Chondrocyte (in vitro differentiated cells): ENCODE measurements around the gene PHYKPL. TPM values are rescaled to one million over a fixed set of nuclear protein-coding genes. Genes with fewer than 3 reads are reported as not detected.

Source experiments
- DNase-seq: peaks from one replicate; pipeline ENCODE4 v3.0.0; 2021; ENCODE audit warnings: mixed read lengths, low spot score
- H3K27ac Mint-ChIP-seq: one replicate; pipeline ENCODE4 v1.8.0; 2021; ENCODE audit warnings: mild to moderate bottlenecking, moderate library complexity, mixed read lengths; ENCODE audit not compliant: unreplicated experiment
- H3K27me3 Mint-ChIP-seq: 2 replicates; pipeline ENCODE4 v1.8.0; 2021; ENCODE audit warnings: low read depth, mixed read lengths
- H3K36me3 Mint-ChIP-seq: 2 replicates; pipeline ENCODE4 v1.8.0; 2021; ENCODE audit warnings: low read depth, mixed read lengths
- H3K4me1 Mint-ChIP-seq: 2 replicates; pipeline ENCODE4 v1.8.0; 2021; ENCODE audit warnings: low read depth, mild to moderate bottlenecking, mixed read lengths
- H3K4me3 Mint-ChIP-seq: one replicate; pipeline ENCODE4 v1.8.0; 2021; ENCODE audit warnings: mild to moderate bottlenecking, moderate library complexity, mixed read lengths; ENCODE audit not compliant: unreplicated experiment
- H3K9me3 Mint-ChIP-seq: 2 replicates; pipeline ENCODE4 v1.8.0; 2021; ENCODE audit warnings: low read depth, mixed read lengths
- CTCF ChIP-seq: fragments of 200-600 bp; sonication (generic); IDR thresholded peaks from 2 replicates; pipeline ENCODE4 v1.5.0; 2021; ENCODE audit warnings: antibody characterized with exemption, mild to moderate bottlenecking, moderate library complexity
- total RNA-seq: library from RNA; stranded (reverse); gene quantifications from 3 replicates; pipeline ENCODE4 v1.2.1, GENCODE V29; 2021

Gene PHYKPL
- total RNA-seq, 1 donor from 2014 or later, result 43.8 TPM

- Mint-ChIP-seq H3K4me1 (no peaks in the 10 kb centered on the region), H3K4me3 (no peak overlapping the region), H3K36me3 (no peaks in the 10 kb centered on the region), H3K9me3 (no peaks in the 10 kb centered on the region), H3K27ac (no peak overlapping the region), H3K27me3 (no peaks in the 10 kb centered on the region)
- no peak for TF ChIP-seq CTCF
- DNase-seq, result peak; percentile 62
Measured at GRCh38 chr5:178238711-178239592, 6.3 kb upstream of the PHYKPL start.

- Mint-ChIP-seq H3K27ac (no peak overlapping the region), H3K27me3 (no peaks in the 10 kb centered on the region)
Measured at GRCh38 chr5:178238313-178238635, 5.7 kb upstream of the PHYKPL start.

GRCh38 chr5:178237431-178238312 lies 5.1 kb upstream of the PHYKPL start:
- peak; percentile 72 for DNase-seq
- no peak overlapping the region for H3K27ac Mint-ChIP-seq
- no peaks in the 10 kb centered on the region for H3K27me3 Mint-ChIP-seq
- H3K36me3 Mint-ChIP-seq, result no peaks in the 10 kb centered on the region
- peaks cover 4% of the 10 kb centered on the region for H3K4me1 Mint-ChIP-seq
- no peaks in the 10 kb centered on the region for H3K9me3 Mint-ChIP-seq
- H3K4me3 Mint-ChIP-seq, result no peak overlapping the region
- TF ChIP-seq CTCF, result no peak

More at GRCh38 chr5:178238313-178238635, 5.7 kb upstream of the PHYKPL start:
- Mint-ChIP-seq H3K36me3 (no peaks in the 10 kb centered on the region), H3K4me3 (no peak overlapping the region), H3K9me3 (no peaks in the 10 kb centered on the region), H3K4me1 (no peaks in the 10 kb centered on the region)
- no peak for DNase-seq
- no peak for TF ChIP-seq CTCF

GRCh38 chr5:178236679-178237078 lies 4.1 kb upstream of the PHYKPL start:
- Mint-ChIP-seq H3K4me3 (no peak overlapping the region), H3K4me1 (peaks cover 8% of the 10 kb centered on the region), H3K27me3 (no peaks in the 10 kb centered on the region), H3K27ac (no peak overlapping the region), H3K9me3 (no peaks in the 10 kb centered on the region), H3K36me3 (no peaks in the 10 kb centered on the region)
- TF ChIP-seq CTCF, result no peak
- DNase-seq, result peak; percentile 15

- H3K36me3 Mint-ChIP-seq, result peaks cover 1% of the 10 kb centered on the region
- TF ChIP-seq CTCF, result no peak
- no peak overlapping the region for H3K4me3 Mint-ChIP-seq
- DNase-seq, result peak; percentile 52
- H3K9me3 Mint-ChIP-seq, result no peaks in the 10 kb centered on the region
- no peak overlapping the region for H3K27ac Mint-ChIP-seq
- H3K27me3 Mint-ChIP-seq, result no peaks in the 10 kb centered on the region
- peaks cover 13% of the 10 kb centered on the region for H3K4me1 Mint-ChIP-seq
Measured at GRCh38 chr5:178236126-178236525, 3.5 kb upstream of the PHYKPL start.
